Osteoblast (primary cell): ENCODE results near the gene GYG1. TPM values are rescaled to one million over a fixed set of nuclear protein-coding genes. Genes with fewer than 3 reads are reported as not detected.

ENCODE experiments used
- DNase-seq: peaks from one replicate; pipeline ENCODE4 v3.0.0; 2011; ENCODE audit warnings: low spot score, mixed read lengths; ENCODE audit not compliant: insufficient read length; ENCODE audit errors: missing footprints
- H2AFZ ChIP-seq: 2 replicates; pipeline ENCODE4 v1.6.0; 2011; ENCODE audit warnings: mild to moderate bottlenecking, low read length
- H3K27ac ChIP-seq: 2 replicates; pipeline ENCODE4 v1.5.1; 2011; ENCODE audit warnings: mild to moderate bottlenecking, low read depth, low read length, moderate library complexity
- H3K27me3 ChIP-seq: 2 replicates; pipeline ENCODE4 v1.6.0; 2012; ENCODE audit warnings: mild to moderate bottlenecking, control low read depth, inconsistent platforms, low read length, moderate library complexity; ENCODE audit not compliant: insufficient read depth
- H3K36me3 ChIP-seq: 2 replicates; pipeline ENCODE4 v1.5.1; 2011; ENCODE audit warnings: mild to moderate bottlenecking, low read length, control low read depth, moderate library complexity; ENCODE audit not compliant: insufficient read depth
- H3K4me1 ChIP-seq: 2 replicates; pipeline ENCODE4 v1.5.1; 2011; ENCODE audit warnings: mild to moderate bottlenecking, low read length, control low read depth, moderate library complexity; ENCODE audit not compliant: insufficient read depth
- H3K4me2 ChIP-seq: 2 replicates; pipeline ENCODE4 v1.6.0; 2011; ENCODE audit warnings: mild to moderate bottlenecking, low read length; ENCODE audit not compliant: insufficient read depth
- H3K4me3 ChIP-seq: fragments of 200-600 bp; sonication (generic); 3 replicates; pipeline ENCODE4 v1.5.1; 2012; ENCODE audit warnings: mild to moderate bottlenecking, low read length, inconsistent platforms; ENCODE audit not compliant: insufficient read depth
- H3K79me2 ChIP-seq: 2 replicates; pipeline ENCODE4 v1.6.0; 2012; ENCODE audit warnings: mild to moderate bottlenecking, low read length, control low read depth, inconsistent platforms; ENCODE audit not compliant: insufficient read depth
- H3K9me3 ChIP-seq: 2 replicates; pipeline ENCODE4 v1.5.1; 2011; ENCODE audit warnings: low read depth, low read length, control low read depth
- H4K20me1 ChIP-seq: 2 replicates; pipeline ENCODE4 v1.6.0; 2012; ENCODE audit warnings: mild to moderate bottlenecking, low read length, control low read depth; ENCODE audit not compliant: insufficient read depth
- CTCF ChIP-seq: IDR thresholded peaks from 2 replicates; pipeline ENCODE4 v1.5.1; 2011; ENCODE audit warnings: mild to moderate bottlenecking, low read depth, low read length, moderate library complexity; ENCODE audit errors: extremely low read depth
- total RNA-seq: library from RNA; depleted of rRNA; stranded (reverse); fragments of >200 nt; gene quantifications from 2 replicates; pipeline ENCODE4 v1.2.3, GENCODE V29; 2012

Gene GYG1
- total RNA-seq, result 42.3 and 54.8 TPM in 2 replicates

GRCh38 chr3:148991219-148992026 lies at the start of gene GYG1:
Gene GYG1, plus strand, starts transcription at chr3:148991540. Its CDS starts 101 bp downstream, at chr3:148991641.
- Histone ChIP-seq H3K27me3 (no peaks in the 10 kb centered on the region), H4K20me1 (peaks cover 12% of the 10 kb centered on the region), H3K9me3 (no peaks in the 10 kb centered on the region), H3K27ac (peak within 1 kb of the TSS; percentile 71), H3K4me3 (peak within 1 kb of the TSS; percentile 85), H3K4me2 (peak within 1 kb of the TSS; percentile 92), H2AFZ (peak within 1 kb of the TSS; percentile 96), H3K36me3 (peaks cover 22% of the 10 kb centered on the region), H3K79me2 (peaks cover 43% of the 10 kb centered on the region), H3K4me1 (peaks cover 22% of the 10 kb centered on the region)
- peak; percentile 17 for TF ChIP-seq CTCF
- peak; percentile 98 for DNase-seq

- H3K27ac ChIP-seq, result peak overlapping the region; percentile 24
- H3K79me2 ChIP-seq, result no peaks in the 10 kb centered on the region
- H4K20me1 ChIP-seq, result no peaks in the 10 kb centered on the region
- H3K4me1 ChIP-seq, result peaks cover 6% of the 10 kb centered on the region
- no peaks in the 10 kb centered on the region for H3K36me3 ChIP-seq
- peak; percentile 87 for TF ChIP-seq CTCF
- peak; percentile 89 for DNase-seq
- H3K4me3 ChIP-seq, result no peak overlapping the region
- H3K9me3 ChIP-seq, result no peaks in the 10 kb centered on the region
- H3K27me3 ChIP-seq, result no peaks in the 10 kb centered on the region
- no peak overlapping the region for H2AFZ ChIP-seq
- peak overlapping the region; percentile 4 for H3K4me2 ChIP-seq
Measured at GRCh38 chr3:148943506-148944205, 47.7 kb upstream of the GYG1 start.

GRCh38 chr3:148945116-148945515 lies 46.2 kb upstream of the GYG1 start:
- H3K4me2 ChIP-seq, result no peak overlapping the region
- peaks cover 6% of the 10 kb centered on the region for H3K4me1 ChIP-seq
- H2AFZ ChIP-seq, result no peak overlapping the region
- H3K4me3 ChIP-seq, result no peak overlapping the region
- H3K27me3 ChIP-seq, result no peaks in the 10 kb centered on the region
- DNase-seq, result no peak
- no peaks in the 10 kb centered on the region for H3K36me3 ChIP-seq
- no peak overlapping the region for H3K27ac ChIP-seq
- no peaks in the 10 kb centered on the region for H4K20me1 ChIP-seq
- no peaks in the 10 kb centered on the region for H3K79me2 ChIP-seq
- H3K9me3 ChIP-seq, result no peaks in the 10 kb centered on the region
- no peak for TF ChIP-seq CTCF
